Brain microvascular endothelial cell (primary cell): ENCODE results near the gene TASP1.

Experiments used
- DNase-seq: peaks from one replicate; pipeline ENCODE4 v3.0.0-alpha.2; 2020
- H3K27ac ChIP-seq: fragments of 250-450 bp; sonication (Bioruptor Pico); 2 replicates; pipeline ENCODE4 v1.5.1; 2020; ENCODE audit warnings: mild to moderate bottlenecking, moderate library complexity
- H3K27me3 ChIP-seq: fragments of 250-450 bp; sonication (Bioruptor Pico); replicated peaks from 2 replicates; pipeline ENCODE4 v1.5.1; 2020; ENCODE audit warnings: mild to moderate bottlenecking
- H3K36me3 ChIP-seq: fragments of 250-450 bp; sonication (Bioruptor Pico); replicated peaks from 2 replicates; pipeline ENCODE4 v1.5.1; 2020; ENCODE audit warnings: mild to moderate bottlenecking
- H3K4me3 ChIP-seq: 2 replicates; pipeline ENCODE4 v1.5.1; 2011; ENCODE audit warnings: low read depth, mild to moderate bottlenecking, control low read depth, low read length, moderate library complexity
- CTCF ChIP-seq: IDR thresholded peaks from 2 replicates; pipeline ENCODE4 v1.5.1; 2011; ENCODE audit warnings: low read depth, mild to moderate bottlenecking, moderate library complexity, low read length, control low read depth, inconsistent platforms; ENCODE audit errors: missing control alignments
- in situ Hi-C: cut with HindIII; loops from 2 replicates; pipeline ENCODE4 v1.10.0; 2017; ENCODE audit warnings: low sequenced_read_pairs, low pct_ligation_motif_present

The TASP1 gene

GRCh38 chr20:13419477-13419876 lies 219.3 kb downstream of the TASP1 start:
- in situ Hi-C loops = no loop called here
- no peaks in the 10 kb centered on the region for H3K36me3 ChIP-seq
- H3K27ac ChIP-seq = no peak overlapping the region
- no peak overlapping the region for H3K4me3 ChIP-seq
- no peak for TF ChIP-seq CTCF
- no peak for DNase-seq
- no peaks in the 10 kb centered on the region for H3K27me3 ChIP-seq

GRCh38 chr20:13418263-13419229 lies 220.2 kb downstream of the TASP1 start:
- H3K27ac ChIP-seq = no peak overlapping the region
- no peaks in the 10 kb centered on the region for H3K36me3 ChIP-seq
- in situ Hi-C loops = no loop called here
- no peak for TF ChIP-seq CTCF
- DNase-seq = no peak
- H3K27me3 ChIP-seq = no peaks in the 10 kb centered on the region
- no peak overlapping the region for H3K4me3 ChIP-seq

GRCh38 chr20:13416531-13416930 lies 222.2 kb downstream of the TASP1 start:
- no peak for TF ChIP-seq CTCF
- no peak overlapping the region for H3K4me3 ChIP-seq
- DNase-seq = no peak
- no peaks in the 10 kb centered on the region for H3K36me3 ChIP-seq
- no peak overlapping the region for H3K27ac ChIP-seq
- no peaks in the 10 kb centered on the region for H3K27me3 ChIP-seq
- in situ Hi-C loops = no loop called here

- Histone ChIP-seq H3K36me3 (no peaks in the 10 kb centered on the region), H3K27ac (no peak overlapping the region), H3K4me3 (no peak overlapping the region), H3K27me3 (no peaks in the 10 kb centered on the region)
- TF ChIP-seq CTCF = no peak
- in situ Hi-C loops = no loop called here
- DNase-seq = no peak
Measured at GRCh38 chr20:13412806-13413445, 225.8 kb downstream of the TASP1 start.

GRCh38 chr20:13404293-13404692 lies 234.4 kb downstream of the TASP1 start:
- DNase-seq = no peak
- in situ Hi-C loops = no loop called here
- no peak overlapping the region for H3K27ac ChIP-seq
- H3K36me3 ChIP-seq = no peaks in the 10 kb centered on the region
- no peak for TF ChIP-seq CTCF
- H3K27me3 ChIP-seq = no peaks in the 10 kb centered on the region
- H3K4me3 ChIP-seq = no peak overlapping the region
